Progenitor cell of endocrine pancreas (in vitro differentiated cells): ENCODE results near the gene RHBG. TPM values are rescaled to one million over a fixed set of nuclear protein-coding genes. Genes with fewer than 3 reads are reported as not detected.

Experiments used
- DNase-seq: peaks from one replicate; pipeline ENCODE4 v3.0.0; 2021; ENCODE audit warnings: low spot score; ENCODE audit not compliant: unreplicated experiment
- H3K27ac Mint-ChIP-seq: 2 replicates; pipeline ENCODE4 v1.8.0; 2021; ENCODE audit warnings: mild to moderate bottlenecking, moderate library complexity, mixed read lengths
- H3K27me3 Mint-ChIP-seq: 2 replicates; pipeline ENCODE4 v1.8.0; 2021; ENCODE audit warnings: mixed read lengths
- H3K36me3 Mint-ChIP-seq: 2 replicates; pipeline ENCODE4 v1.8.0; 2022; ENCODE audit warnings: mixed read lengths; ENCODE audit not compliant: insufficient read depth
- H3K4me1 Mint-ChIP-seq: 2 replicates; pipeline ENCODE4 v1.8.0; 2021; ENCODE audit warnings: low read depth, mixed read lengths
- H3K4me3 Mint-ChIP-seq: 2 replicates; pipeline ENCODE4 v1.8.0; 2021; ENCODE audit warnings: low read depth, mild to moderate bottlenecking, moderate library complexity, mixed read lengths
- H3K9me3 Mint-ChIP-seq: 2 replicates; pipeline ENCODE4 v1.8.0; 2021; ENCODE audit warnings: low read depth, mixed read lengths
- total RNA-seq: library from RNA; stranded (reverse); gene quantifications from 2 replicates; pipeline ENCODE4 v1.2.1, GENCODE V29; 2021
- TF ChIP-seq, protein P1 (sequence below): fragments of 200-600 bp; sonication (generic); IDR thresholded peaks from one replicate; pipeline ENCODE4 v1.5.0; 2021; ENCODE audit warnings: antibody characterized with exemption, mild to moderate bottlenecking; ENCODE audit not compliant: unreplicated experiment

Gene RHBG
- total RNA-seq, 1 donor from 2014 or later = 0.36 TPM

DNA sequence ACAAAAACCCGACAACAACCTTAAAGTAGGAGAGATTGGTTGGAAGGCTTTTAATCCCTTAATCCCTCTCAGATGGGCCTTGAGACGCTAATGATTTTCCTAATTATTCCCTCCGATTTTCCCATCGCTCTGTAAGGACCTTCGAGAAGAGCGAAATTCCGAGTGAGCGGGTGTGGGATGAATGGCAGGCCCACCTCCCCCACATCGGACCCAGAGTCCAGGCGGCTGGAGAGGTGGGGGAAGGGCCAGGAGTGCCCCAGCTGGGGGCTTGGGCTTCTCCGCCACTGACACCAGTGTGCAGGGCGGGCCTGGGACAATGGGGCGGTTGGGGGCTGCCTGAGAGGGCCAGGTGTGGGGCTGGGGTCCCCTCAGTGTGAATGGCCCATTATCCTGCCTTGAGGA lies 23.4 kb downstream of the RHBG start:
- Mint-ChIP-seq H3K4me1 (no peaks in the 10 kb centered on the region), H3K27me3 (peaks cover 59% of the 10 kb centered on the region), H3K9me3 (no peaks in the 10 kb centered on the region), H3K36me3 (no peaks in the 10 kb centered on the region), H3K27ac (no peak overlapping the region), H3K4me3 (no peak overlapping the region)
- no peak for DNase-seq
- TF ChIP-seq, protein P1, sequence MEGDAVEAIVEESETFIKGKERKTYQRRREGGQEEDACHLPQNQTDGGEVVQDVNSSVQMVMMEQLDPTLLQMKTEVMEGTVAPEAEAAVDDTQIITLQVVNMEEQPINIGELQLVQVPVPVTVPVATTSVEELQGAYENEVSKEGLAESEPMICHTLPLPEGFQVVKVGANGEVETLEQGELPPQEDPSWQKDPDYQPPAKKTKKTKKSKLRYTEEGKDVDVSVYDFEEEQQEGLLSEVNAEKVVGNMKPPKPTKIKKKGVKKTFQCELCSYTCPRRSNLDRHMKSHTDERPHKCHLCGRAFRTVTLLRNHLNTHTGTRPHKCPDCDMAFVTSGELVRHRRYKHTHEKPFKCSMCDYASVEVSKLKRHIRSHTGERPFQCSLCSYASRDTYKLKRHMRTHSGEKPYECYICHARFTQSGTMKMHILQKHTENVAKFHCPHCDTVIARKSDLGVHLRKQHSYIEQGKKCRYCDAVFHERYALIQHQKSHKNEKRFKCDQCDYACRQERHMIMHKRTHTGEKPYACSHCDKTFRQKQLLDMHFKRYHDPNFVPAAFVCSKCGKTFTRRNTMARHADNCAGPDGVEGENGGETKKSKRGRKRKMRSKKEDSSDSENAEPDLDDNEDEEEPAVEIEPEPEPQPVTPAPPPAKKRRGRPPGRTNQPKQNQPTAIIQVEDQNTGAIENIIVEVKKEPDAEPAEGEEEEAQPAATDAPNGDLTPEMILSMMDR = no peak

GRCh38 chr1:156393095-156393494 lies 24.1 kb downstream of the RHBG start:
- Mint-ChIP-seq H3K27ac (no peak overlapping the region), H3K9me3 (no peaks in the 10 kb centered on the region), H3K4me3 (no peak overlapping the region), H3K27me3 (peaks cover 52% of the 10 kb centered on the region), H3K36me3 (no peaks in the 10 kb centered on the region), H3K4me1 (no peaks in the 10 kb centered on the region)
- DNase-seq = no peak
- TF ChIP-seq, protein P1 = no peak

DNA sequence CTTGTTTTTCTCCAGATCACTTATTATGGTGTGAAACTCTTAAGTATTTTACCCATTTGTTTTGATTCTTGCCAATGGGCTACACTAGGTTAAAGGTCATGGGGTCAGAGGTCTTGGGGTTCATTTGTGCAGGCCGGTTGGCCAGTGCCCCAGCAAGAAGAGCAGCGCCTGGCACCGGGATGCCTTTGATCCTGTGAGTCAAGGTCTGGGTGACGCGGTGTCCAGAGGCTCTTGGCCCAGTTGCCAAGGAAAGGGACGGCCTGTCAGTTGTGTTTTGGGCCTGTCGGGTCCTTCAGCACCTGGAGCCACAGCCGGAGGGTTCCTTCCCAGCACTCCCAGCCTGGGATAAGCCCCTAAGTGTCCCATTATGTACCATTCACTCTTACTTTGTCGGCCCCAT lies 25.1 kb downstream of the RHBG start:
- Mint-ChIP-seq H3K27me3 (peaks cover 52% of the 10 kb centered on the region), H3K4me3 (no peak overlapping the region), H3K27ac (no peak overlapping the region), H3K4me1 (no peaks in the 10 kb centered on the region), H3K36me3 (no peaks in the 10 kb centered on the region), H3K9me3 (no peaks in the 10 kb centered on the region)
- no peak for DNase-seq
- TF ChIP-seq, protein P1 = no peak

- peaks cover 52% of the 10 kb centered on the region for H3K27me3 Mint-ChIP-seq
- no peaks in the 10 kb centered on the region for H3K4me1 Mint-ChIP-seq
- DNase-seq = no peak
Observed at GRCh38 chr1:156394835-156395461, 25.9 kb downstream of the RHBG start.

DNA sequence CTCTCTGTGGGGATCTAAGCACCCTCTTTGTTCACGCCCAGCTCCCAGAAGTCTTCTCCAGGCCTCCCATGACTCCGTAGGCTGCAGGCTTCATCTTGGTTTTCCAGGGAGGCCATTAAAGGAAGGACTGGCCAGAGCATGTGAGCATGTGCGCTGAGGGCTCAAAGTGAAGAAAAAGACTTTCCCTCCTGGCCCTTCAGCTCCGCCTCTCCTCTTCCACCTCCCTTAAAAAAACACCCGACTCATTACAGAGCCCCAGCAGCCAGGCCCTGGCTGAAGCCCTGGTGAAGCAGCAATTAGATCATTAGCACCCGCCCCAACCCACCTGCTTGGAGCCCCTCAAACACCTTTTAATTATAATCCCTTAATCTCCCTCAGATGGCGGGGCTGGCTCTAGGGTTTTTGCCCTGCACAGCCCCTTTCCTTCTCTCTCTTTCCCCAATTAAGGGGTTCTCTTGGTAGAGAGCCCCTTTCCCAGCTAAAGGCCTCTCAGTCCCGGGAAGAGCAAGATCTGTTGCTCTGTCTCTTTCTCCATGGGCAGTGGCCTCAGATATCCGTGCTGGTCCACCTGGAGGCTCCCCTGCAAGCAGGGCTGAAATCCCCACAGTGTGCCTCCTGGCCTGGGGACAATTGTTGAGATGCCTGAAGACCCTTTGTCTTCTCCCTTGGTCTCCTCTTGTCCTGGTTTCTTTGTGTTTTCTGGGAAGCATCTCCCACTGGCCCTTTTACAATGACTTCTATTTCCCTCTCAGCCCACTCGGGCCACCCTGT lies 30.5 kb downstream of the RHBG start:
- Mint-ChIP-seq H3K4me3 (no peak overlapping the region), H3K36me3 (no peaks in the 10 kb centered on the region), H3K27ac (no peak overlapping the region), H3K9me3 (no peaks in the 10 kb centered on the region), H3K4me1 (no peaks in the 10 kb centered on the region), H3K27me3 (peaks cover 52% of the 10 kb centered on the region)
- DNase-seq = no peak
- TF ChIP-seq, protein P1 = no peak

More at GRCh38 chr1:156394835-156395461, 25.9 kb downstream of the RHBG start:
- Mint-ChIP-seq H3K36me3 (no peaks in the 10 kb centered on the region), H3K27ac (no peak overlapping the region), H3K4me3 (no peak overlapping the region), H3K9me3 (no peaks in the 10 kb centered on the region)
- TF ChIP-seq, protein P1 = no peak
